GM19324 (cell line): Measurements from ENCODE around the gene TEN1.
"Not testable (repeated sequence)": the region's sequence is repeated elsewhere in the genome, so short reads cannot be mapped to it uniquely, and the experiment has no call there.

Source experiments
- ATAC-seq: cut with Tn5 transposase; IDR thresholded peaks from one replicate; pipeline ENCODE4 v1.9.1; 2021; ENCODE audit warnings: mild to moderate bottlenecking, moderate library complexity; ENCODE audit not compliant: unreplicated experiment, low FRiP score

The TEN1 gene

GRCh38 chr17:75978938-75979704 lies at the start of gene TEN1, which contains the start of gene ACOX1:
Gene TEN1 (plus strand): TSS chr17:75979240. CDS start chr17:75986193, 6,953 bp downstream.
Gene ACOX1 (minus strand): TSS chr17:75979166. CDS start chr17:75979073, 93 bp downstream.
- ATAC-seq: peak; percentile 90

DNA sequence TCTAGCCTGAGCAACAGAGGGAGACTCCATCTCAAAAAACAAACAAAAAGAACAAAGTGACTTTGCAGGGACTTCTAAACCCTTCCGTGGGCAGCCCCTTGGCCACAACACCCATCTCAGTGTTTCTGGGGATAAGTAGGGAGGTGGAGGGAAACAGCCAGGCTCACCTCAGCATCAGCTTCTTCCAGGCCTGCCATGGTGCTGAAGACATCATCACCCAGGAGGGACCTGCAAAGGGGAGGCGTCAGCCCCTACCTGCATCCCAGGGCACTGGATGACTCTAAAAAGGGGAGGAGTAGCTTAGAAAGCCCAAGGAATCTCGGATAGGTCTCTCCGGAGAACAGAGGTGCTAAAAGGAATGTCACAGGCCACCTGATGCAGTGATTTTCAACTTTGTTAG lies 48.0 kb upstream of the TEN1 start:
- ATAC-seq: no peak

- no peak for ATAC-seq
Observed at GRCh38 chr17:75932852-75933251, 46.2 kb upstream of the TEN1 start.

DNA sequence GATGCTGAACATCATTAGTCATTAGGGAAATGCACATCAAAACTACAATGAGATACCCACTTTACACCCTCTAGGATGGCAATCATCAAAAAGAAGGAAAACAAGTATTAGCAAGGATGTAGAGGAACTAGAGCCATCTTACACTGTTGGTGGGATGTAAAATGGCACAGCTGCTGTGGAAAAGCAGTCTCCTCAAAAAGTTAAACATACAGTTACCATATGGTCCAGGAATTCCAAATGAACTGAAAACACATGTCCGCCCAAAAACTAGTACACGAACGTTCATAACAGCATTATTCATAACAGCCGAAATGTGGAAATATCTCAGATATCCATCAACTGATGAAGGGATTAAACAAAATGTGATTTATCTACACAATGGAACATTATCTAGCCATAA lies 45.2 kb upstream of the TEN1 start:
- no peak for ATAC-seq

GRCh38 chr17:75937652-75938051 lies 41.4 kb upstream of the TEN1 start:
- no peak for ATAC-seq

DNA sequence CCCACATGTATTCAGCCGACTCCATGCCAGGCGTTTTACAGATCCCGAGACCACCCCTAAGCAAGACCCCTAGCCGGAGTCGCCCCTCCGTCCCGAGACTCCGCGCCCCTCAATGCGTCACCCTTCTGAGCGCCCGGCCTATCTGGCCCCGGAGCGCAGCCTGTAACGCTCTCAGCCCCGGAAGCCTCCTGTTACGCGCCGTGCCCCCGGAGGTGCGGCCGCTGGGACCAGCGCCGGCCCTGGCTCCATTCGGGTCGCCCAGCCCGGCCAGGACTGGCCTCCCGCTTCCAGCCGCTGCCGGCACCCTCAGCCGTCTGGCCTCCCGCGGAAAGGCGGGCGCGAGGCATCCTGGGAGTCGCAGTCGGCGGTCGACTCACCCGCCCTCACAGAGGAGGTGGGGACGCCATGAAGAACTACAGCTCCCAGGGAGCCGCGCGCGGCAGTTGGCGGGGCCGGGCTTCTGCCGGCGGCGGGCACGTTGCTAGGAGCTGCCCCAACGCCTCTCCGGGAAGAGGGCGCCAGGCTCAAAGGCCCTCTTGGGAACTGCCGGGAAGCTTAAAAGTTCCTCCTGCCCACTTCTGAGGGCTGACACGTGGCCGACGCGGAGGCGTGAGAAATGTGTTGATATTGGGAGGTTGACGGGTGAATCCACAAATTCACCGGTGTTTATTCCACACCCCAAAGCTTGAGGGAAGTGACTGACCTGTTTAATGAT lies 38.2 kb upstream of the TEN1 start, which contains the start of gene FBF1:
Gene FBF1 (minus strand): TSS at position 316 of the 715 bp plus-strand sequence. CDS start 2,893 bp downstream, outside the sequence.
- peak; percentile 92 for ATAC-seq

DNA sequence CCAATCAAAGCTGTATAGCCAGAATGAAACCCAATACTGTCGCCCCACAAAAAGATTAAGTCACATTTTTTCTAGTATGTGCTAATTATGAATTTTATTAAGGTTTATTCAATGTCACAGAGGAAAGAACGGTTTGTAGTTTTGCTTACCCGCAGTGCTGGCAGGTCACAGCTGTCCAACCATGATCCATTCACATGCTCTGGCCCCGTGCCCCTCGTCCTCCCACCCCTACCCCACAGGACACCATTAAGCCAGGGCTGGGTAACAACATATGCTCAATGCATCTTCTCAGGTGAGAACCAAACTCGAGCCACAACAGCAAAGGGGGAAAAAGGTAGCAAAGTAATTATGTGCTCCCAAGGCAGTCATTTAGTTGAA lies 37.6 kb upstream of the TEN1 start:
- no peak for ATAC-seq

DNA sequence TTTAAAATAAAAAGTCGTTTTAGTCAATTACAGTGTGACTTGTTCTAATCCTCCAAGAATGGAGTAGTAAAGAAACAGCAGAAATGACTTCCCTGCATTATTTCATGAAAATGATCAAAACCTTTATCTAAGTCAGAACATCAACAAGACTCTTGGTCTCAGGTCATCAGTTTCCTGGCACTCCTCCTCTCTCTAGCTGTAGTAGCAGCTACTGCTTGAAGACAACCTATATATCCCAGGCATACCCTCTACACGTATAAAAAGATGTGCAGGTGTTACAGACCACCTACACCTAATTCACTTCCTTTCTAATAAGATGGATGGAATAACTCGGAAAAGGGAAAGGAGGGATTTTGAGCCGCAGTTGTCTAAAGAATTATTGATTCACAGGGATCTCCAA lies 36.6 kb upstream of the TEN1 start:
- no peak for ATAC-seq

GRCh38 chr17:75943491-75943890 lies 35.5 kb upstream of the TEN1 start:
- ATAC-seq: no peak

DNA sequence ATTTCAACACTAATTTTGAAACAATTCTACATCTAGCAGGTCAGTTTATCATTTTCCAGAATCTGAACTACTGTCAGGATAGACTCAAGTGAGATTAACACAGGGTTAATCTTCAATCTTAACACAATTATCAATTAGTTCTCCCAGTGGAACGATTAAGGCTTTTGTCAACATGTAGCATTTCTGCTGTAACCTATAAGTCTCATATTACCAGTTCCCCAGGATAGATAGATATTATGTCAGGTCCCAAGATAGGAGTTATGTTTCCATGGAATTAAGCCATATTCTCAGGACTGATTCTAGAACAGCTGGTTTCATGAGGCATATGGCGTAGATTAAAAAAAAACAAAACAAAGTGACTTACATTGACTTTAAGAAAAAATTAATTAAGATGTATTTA lies 33.8 kb upstream of the TEN1 start:
- no peak for ATAC-seq

GRCh38 chr17:75950421-75950820 lies 28.6 kb upstream of the TEN1 start:
- no peak for ATAC-seq

- ATAC-seq: no peak
Observed at GRCh38 chr17:75950855-75951554, 28.0 kb upstream of the TEN1 start.

GRCh38 chr17:75959051-75959838 lies 19.8 kb upstream of the TEN1 start:
- no peak for ATAC-seq

- ATAC-seq: no peak
Observed at GRCh38 chr17:75959839-75960511, 19.1 kb upstream of the TEN1 start.

- no peak for ATAC-seq
Observed at GRCh38 chr17:75965468-75965867, 13.6 kb upstream of the TEN1 start.

DNA sequence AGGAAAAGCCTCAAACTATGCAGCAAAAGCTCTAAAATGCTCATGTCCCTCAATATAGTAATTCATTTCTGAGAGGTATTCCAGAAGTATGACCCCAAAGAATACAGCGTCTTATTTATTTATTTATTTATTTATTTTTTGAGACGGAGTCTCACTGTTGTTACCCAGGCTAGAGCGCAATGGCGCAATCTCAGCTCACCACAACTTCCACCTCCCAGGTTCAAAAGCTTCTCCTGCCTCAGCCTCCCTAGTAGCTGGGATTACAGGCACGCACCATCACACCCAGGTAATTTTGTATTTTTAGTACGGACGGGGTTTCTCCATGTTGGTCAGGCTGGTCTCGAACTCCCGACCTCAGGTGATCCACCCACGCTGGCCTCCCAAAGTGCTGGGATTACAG lies 10.0 kb upstream of the TEN1 start:
- ATAC-seq: not testable (repeated sequence)

GRCh38 chr17:75970011-75970523 lies 9.0 kb upstream of the TEN1 start:
- ATAC-seq: no peak

DNA sequence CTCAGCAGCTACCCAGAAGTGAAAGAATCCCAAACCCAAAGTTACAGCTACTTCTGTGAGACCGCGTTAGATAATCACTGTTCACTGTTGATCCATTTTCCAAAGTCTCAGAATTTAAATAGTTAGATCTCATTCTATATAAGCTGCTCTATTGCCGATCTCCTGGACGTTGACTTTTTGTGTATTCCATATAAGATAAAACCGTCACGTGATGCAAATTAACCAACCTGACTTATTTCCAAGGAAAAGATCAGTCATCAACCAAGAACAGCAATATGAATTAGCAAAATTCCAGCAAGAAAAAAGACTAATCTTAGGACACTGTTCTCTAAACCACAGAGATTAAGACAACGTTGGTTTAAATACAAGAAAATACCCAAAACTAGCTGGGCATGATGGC lies 8.4 kb upstream of the TEN1 start:
- ATAC-seq: no peak

GRCh38 chr17:75975187-75975586 lies 3.9 kb upstream of the TEN1 start:
- ATAC-seq: not testable (repeated sequence)

- ATAC-seq: no peak
Observed at GRCh38 chr17:75975757-75976174, 3.3 kb upstream of the TEN1 start.
